Left lobe of liver (tissue), 2 donors: ENCODE measurements around the gene CDH22. TPM values are rescaled to one million over a fixed set of nuclear protein-coding genes. Genes with fewer than 3 reads are reported as not detected.

Experiments
- ATAC-seq: fragments of 200-7000 bp; cut with Tn5 transposase; one replicate; pipeline ENCODE4 v1.9.1; 2020; ENCODE audit warnings: mild to moderate bottlenecking, moderate library complexity
- DNase-seq: peaks from one replicate; pipeline ENCODE4 v3.0.0-alpha.2; 2020; ENCODE audit warnings: low spot score
- total RNA-seq: library from RNA; stranded (reverse); gene quantifications from one replicate; pipeline ENCODE4 v1.2.1, GENCODE V29; 2021
- donor health status: DM: no; HTN: no; CAD: no; lungs with moderate emphysema.
- donor health status: DM: no; HTN: yes; CAD: no.

Gene CDH22
- total RNA-seq, 1 donor from 2014 or later: 0.08 TPM

- ATAC-seq (no peak), DNase-seq (no peak)
These were observed 177.8 kb downstream of the CDH22 start for GRCh38 chr20:46130534-46130933.

- DNase-seq: no peak
- no peak for ATAC-seq
These were observed 178.3 kb downstream of the CDH22 start for GRCh38 chr20:46129955-46130481.

DNA sequence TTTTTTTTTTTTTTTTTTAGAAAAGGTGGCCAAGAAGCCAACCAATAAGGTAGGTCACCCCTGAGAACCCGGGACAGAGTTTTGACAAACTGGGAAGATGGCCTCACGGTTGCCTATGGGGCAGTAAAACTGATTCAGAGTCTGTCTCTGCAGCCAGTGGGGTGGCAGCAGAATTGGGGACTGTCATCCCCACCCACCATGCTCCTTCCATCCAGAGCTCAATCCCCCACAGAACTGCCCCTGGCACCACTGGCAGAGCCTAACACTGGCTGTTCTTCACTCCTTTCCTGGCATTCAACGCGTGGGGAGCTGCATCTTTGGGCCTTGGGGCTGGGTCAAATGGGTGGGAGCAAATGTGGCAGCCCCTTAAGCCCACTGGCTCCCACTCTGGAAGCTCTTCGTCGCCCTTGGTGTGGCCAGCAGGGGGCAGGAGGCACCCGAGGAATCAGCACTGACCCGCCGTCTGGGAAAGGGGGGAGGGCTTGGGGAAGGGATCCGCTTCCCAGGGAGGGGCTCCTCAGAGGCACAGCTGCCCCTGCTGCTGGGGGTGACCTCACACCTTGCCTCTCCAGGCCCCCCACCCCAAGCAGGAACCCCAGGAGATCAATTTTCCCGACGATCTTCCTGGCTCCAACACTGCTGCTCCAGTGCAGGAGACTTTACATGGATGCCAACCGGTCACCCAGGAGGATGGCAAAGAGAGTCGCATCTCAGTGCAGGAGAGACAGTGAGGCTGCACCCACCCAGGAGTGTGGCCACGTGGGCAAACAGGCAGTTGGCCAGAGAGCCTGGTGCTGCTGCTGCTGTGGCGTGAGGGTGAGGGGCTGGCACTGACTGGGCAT lies 179.8 kb downstream of the CDH22 start:
- DNase-seq (no peak), ATAC-seq (peak; percentile 64)

DNA sequence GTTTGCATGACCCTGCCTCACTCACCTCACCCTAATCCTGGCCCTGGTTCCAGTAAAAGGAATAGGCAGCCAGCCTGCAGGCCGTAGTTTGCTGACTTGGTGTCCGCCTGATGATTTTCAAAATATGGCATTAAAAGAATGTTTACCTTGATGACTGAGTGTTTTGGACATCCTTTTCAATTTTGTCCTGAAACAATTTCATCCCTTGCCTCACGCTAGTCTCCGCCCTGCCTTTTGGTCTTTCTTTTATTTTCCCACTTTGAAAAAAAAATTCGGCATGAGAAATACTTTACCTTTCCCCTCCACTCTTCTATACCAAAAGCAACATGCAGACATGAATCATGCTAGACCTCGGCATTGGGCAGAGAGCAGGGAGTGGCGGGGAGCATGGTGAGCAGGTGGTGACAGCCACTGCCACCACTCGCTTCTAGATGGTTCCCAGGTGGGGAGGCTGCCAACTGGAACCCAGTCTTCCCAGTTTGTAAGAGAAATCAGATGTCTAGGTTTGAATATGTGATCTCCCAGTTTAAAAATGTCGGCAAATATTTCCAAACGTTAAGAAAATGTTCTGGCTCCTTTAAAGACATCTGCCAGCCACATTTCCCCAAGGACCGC lies 180.8 kb downstream of the CDH22 start:
- no peak for DNase-seq

DNA sequence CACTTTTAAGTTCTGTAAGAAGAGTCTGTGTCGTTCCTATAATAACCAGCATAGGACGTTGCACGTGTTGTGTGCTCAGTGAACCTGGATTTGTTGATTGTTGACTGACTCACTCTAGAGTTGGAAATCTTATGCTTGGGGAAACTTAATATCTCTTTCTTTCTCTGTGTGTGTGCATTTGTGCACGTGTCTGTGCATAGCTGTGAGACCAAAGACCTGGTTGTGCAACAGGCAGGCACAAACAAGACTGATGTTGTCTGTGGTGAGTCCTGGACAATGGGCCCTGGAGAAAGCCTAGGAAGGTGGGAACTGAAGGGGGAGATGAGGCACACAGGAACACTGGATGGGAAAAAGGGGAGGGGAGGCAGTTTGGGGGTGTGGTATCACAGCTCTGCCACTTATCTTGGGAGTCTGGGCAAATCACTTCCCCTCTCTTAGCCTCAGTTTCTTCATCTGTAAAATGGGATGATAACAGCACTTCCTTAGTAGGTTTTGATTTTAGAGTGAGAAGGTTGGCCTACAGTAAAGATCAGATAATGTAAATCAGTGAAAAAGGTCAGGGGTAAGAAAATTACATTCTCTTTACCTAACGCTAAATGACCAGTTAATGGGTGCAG lies 181.8 kb downstream of the CDH22 start:
- DNase-seq: no peak
- ATAC-seq: no peak

More for the DNA sequence above, 180.8 kb downstream of the CDH22 start:
- ATAC-seq: no peak

Other genes with a start within 250 kb of the CDH22 start
- 8.2 TPM for gene NCOA5, start 218.5 kb downstream of the CDH22 start, total RNA-seq
- 6.6 TPM for gene CD40, start 190.2 kb downstream of the CDH22 start, total RNA-seq
- gene ELMO2, start 98.1 kb upstream of the CDH22 start, total RNA-seq: 16.4 TPM
- 1.9 TPM for gene ZNF334, start 205.1 kb upstream of the CDH22 start, total RNA-seq
- not detected for gene OCSTAMP, start 242.2 kb upstream of the CDH22 start, total RNA-seq